HepG2 (cell line): ENCODE results near the gene COL4A2. TPM values are rescaled to one million over a fixed set of nuclear protein-coding genes. Genes with fewer than 3 reads are reported as not detected.

Experiments
- BCL6 ChIP-seq: IDR thresholded peaks from 2 replicates; pipeline ENCODE4 v1.6.1; 2016; ENCODE audit warnings: missing genetic modification reagents, missing compliant biosample characterization
- CBX1 ChIP-seq: IDR thresholded peaks from one replicate; pipeline ENCODE4 v1.6.1; 2016; ENCODE audit warnings: antibody characterized with exemption, low read depth
- DZIP1 ChIP-seq: sonication (generic); formaldehyde crosslinking; IDR thresholded peaks from 2 replicates; pipeline ENCODE4 v1.5.0; 2020; ENCODE audit warnings: mild to moderate bottlenecking, missing genetic modification reagents
- HMGXB4 ChIP-seq, 2 experiments: sonication (generic) in 1 of 2; formaldehyde crosslinking in 1 of 2; IDR thresholded peaks; 2 replicates each; pipeline versions ENCODE4 v1.4.0 to v1.6.1; 2018 to 2020; ENCODE audit warnings: missing genetic modification reagents in 2 of 2, borderline replicate concordance in 1 of 2, low read depth in 1 of 2, mild to moderate bottlenecking in 1 of 2, missing biosample characterization in 1 of 2
- MATR3 ChIP-seq: sonication (generic); formaldehyde crosslinking; IDR thresholded peaks from 2 replicates; pipeline ENCODE4 v1.4.0; 2020; ENCODE audit warnings: missing genetic modification reagents
- MEF2D ChIP-seq: sonication (generic); formaldehyde crosslinking; IDR thresholded peaks from 2 replicates; pipeline ENCODE4 v1.5.1; 2020; ENCODE audit warnings: mild to moderate bottlenecking, missing genetic modification reagents
- NONO ChIP-seq, 2 experiments: fragments of 450-650 bp in 1 of 2; sonication (generic) in 1 of 2; formaldehyde crosslinking in 1 of 2; IDR thresholded peaks in 1 of 2; conservative IDR thresholded peaks in 1 of 2; 2 replicates each; pipeline versions ENCODE4 v1.6.1 to v1.8.0; 2017 to 2022; ENCODE audit warnings: mild to moderate bottlenecking in 1 of 2, missing genetic modification reagents in 1 of 2, moderate library complexity in 1 of 2
- REL ChIP-seq: sonication (generic); formaldehyde crosslinking; conservative IDR thresholded peaks from 2 replicates; pipeline ENCODE4 v1.8.0; 2022; ENCODE audit warnings: mild to moderate bottlenecking, missing genetic modification reagents, moderate library complexity
- SAP130 ChIP-seq: IDR thresholded peaks from 2 replicates; pipeline ENCODE4 v1.6.1; 2016; ENCODE audit warnings: low read depth
- SIN3B ChIP-seq: fragments of 150-350 bp; IDR thresholded peaks from 2 replicates; pipeline ENCODE4 v1.6.1; 2014; ENCODE audit warnings: low read length
- SRSF4 ChIP-seq: fragments of 200-400 bp; formaldehyde crosslinking; IDR thresholded peaks from one replicate; pipeline ENCODE4 v1.6.1; 2018; ENCODE audit warnings: mild to moderate bottlenecking, low read depth, low read length, moderate library complexity; ENCODE audit not compliant: poor library complexity, severe bottlenecking
- STAT6 ChIP-seq: sonication (generic); formaldehyde crosslinking; IDR thresholded peaks from 2 replicates; pipeline ENCODE4 v1.4.0; 2020; ENCODE audit warnings: missing genetic modification reagents, mild to moderate bottlenecking, borderline replicate concordance
- TFAP4 ChIP-seq: sonication (generic); IDR thresholded peaks from 2 replicates; pipeline ENCODE4 v1.6.1; 2016; ENCODE audit warnings: low read depth, borderline replicate concordance
- ZFYVE20 ChIP-seq: sonication (generic); formaldehyde crosslinking; IDR thresholded peaks from 2 replicates; pipeline ENCODE4 v1.8.0; 2023; ENCODE audit warnings: low read depth, mild to moderate bottlenecking, moderate library complexity, missing genetic modification reagents, borderline replicate concordance
- ZNF484 ChIP-seq: sonication (generic); formaldehyde crosslinking; IDR thresholded peaks from 2 replicates; pipeline ENCODE4 v1.5.1; 2020; ENCODE audit warnings: mild to moderate bottlenecking, low read depth, missing genetic modification reagents, borderline replicate concordance
- ZNF605 ChIP-seq: sonication (generic); formaldehyde crosslinking; IDR thresholded peaks from 2 replicates; pipeline ENCODE4 v1.8.0; 2022; ENCODE audit warnings: mild to moderate bottlenecking, missing genetic modification reagents
- ZNF773 ChIP-seq: sonication (generic); formaldehyde crosslinking; IDR thresholded peaks from 2 replicates; pipeline ENCODE4 v1.4.0; 2020; ENCODE audit warnings: missing genetic modification reagents, borderline replicate concordance
- ZNF83 ChIP-seq: sonication (generic); formaldehyde crosslinking; IDR thresholded peaks from 2 replicates; pipeline ENCODE4 v1.4.0; 2020; ENCODE audit warnings: missing genetic modification reagents, mild to moderate bottlenecking, borderline replicate concordance
- ZXDC ChIP-seq: sonication (generic); formaldehyde crosslinking; IDR thresholded peaks from 2 replicates; pipeline ENCODE4 v1.5.0; 2020; ENCODE audit warnings: mild to moderate bottlenecking, missing genetic modification reagents
- polyA plus RNA-seq, 8 experiments: library from polyadenylated mRNA; depleted of rRNA in 3 of 8; stranded (reverse) in 7 of 8; unstranded in 1 of 8; fragments of >200 nt; fragmentation: Illumina TruSeq in 4 of 8; extraction: Trizol in 4 of 8; gene quantifications; 2 replicates each; pipeline versions ENCODE4 v1.2.1 to v1.2.3, GENCODE V29; 2011 to 2016; ENCODE audit warnings: low read depth in 4 of 8, missing spikeins in 1 of 8, mixed read lengths in 1 of 8; ENCODE audit not compliant: insufficient read depth in 1 of 8
- total RNA-seq, 5 experiments: library from RNA; depleted of rRNA; stranded (reverse); fragments of >200 nt; fragmentation: Illumina TruSeq; extraction: Trizol; gene quantifications; 2 replicates each; pipeline ENCODE4 v1.2.3, GENCODE V29; 2016; ENCODE audit warnings: low read depth in 1 of 5

COL4A2 gene
- total and polyA plus RNA-seq, 2 of the 13 experiments (the other 11 are each of a cell fraction or from before 2014, with no cell fraction given), result 0.22 to 1.9 TPM

- TF ChIP-seq NONO (IDR thresholded peaks at IDR 0.05) (no peak), NONO (CRISPR knock-in tag; conservative IDR thresholded peaks at IDR 0.05) (peak; percentile 34; the same call in 1 of the 2 replicates), ZXDC (CRISPR knock-in tag) (no peak), MEF2D (no peak), ZNF605 (CRISPR knock-in tag) (peak; percentile 36; the same call in 1 of the 2 replicates), ZNF83 (no peak), SRSF4 (no peak), ZFYVE20 (CRISPR knock-in tag) (no peak), ZNF484 (CRISPR knock-in tag) (no peak), DZIP1 (CRISPR knock-in tag) (no peak), TFAP4 (no peak), HMGXB4 (CRISPR knock-in tag; IDR thresholded peaks at IDR 0.05; ENCODE audit: borderline replicate concordance in 1 of 2, low read depth in 1 of 2) (peak in 1 of 2 experiments; percentile 51; a peak in 2 of 4 replicates), SAP130 (CRISPR knock-in tag) (peak; percentile 54; the same call in 1 of the 2 replicates), REL (CRISPR knock-in tag) (no peak), MATR3 (no peak), STAT6 (CRISPR knock-in tag) (no peak), SIN3B (no peak), ZNF773 (CRISPR knock-in tag) (no peak), CBX1 (no peak), BCL6 (CRISPR knock-in tag) (no peak)
These were observed 148.9 kb downstream of the COL4A2 start (continued) for GRCh38 chr13:110455941-110456340.
